CD8-positive, alpha-beta memory T cell (primary cell): Measurements from ENCODE around the gene CREBL2. TPM values are rescaled to one million over a fixed set of nuclear protein-coding genes. Genes with fewer than 3 reads are reported as not detected.
"Not testable (repeated sequence)": the region's sequence is repeated elsewhere in the genome, so short reads cannot be mapped to it uniquely, and the experiment has no call there.

Experiments
- CTCF ChIA-PET: fragments of 350-600 bp; sonication (Branson Sonifier 250); formaldehyde crosslinking; loops from one replicate; lab custom pipeline; 2021; ENCODE audit warnings: antibody characterized with exemption; lab: Charles Lee
- POLR2A ChIA-PET: fragments of 350-600 bp; sonication (Branson Sonifier 250); formaldehyde crosslinking; loops from one replicate; lab custom pipeline; 2021; ENCODE audit warnings: antibody characterized with exemption; lab: Charles Lee
- DNase-seq, 5 donors: peaks; one replicate each; pipeline versions ENCODE4 v3.0.0 to v3.0.0-alpha.2; 2020 to 2022; ENCODE audit warnings: mixed read lengths in 1 of 5
- H3K27ac ChIP-seq: one replicate; pipeline ENCODE4 v1.7.0; 2013; ENCODE audit warnings: low read depth, mild to moderate bottlenecking, low read length, moderate library complexity
- H3K27me3 ChIP-seq: 2 replicates; pipeline ENCODE4 v1.7.0; 2013; ENCODE audit warnings: low read length, mild to moderate bottlenecking; ENCODE audit not compliant: insufficient read depth, poor library complexity, severe bottlenecking
- H3K36me3 ChIP-seq: 2 replicates; pipeline ENCODE4 v1.7.0; 2013; ENCODE audit warnings: mild to moderate bottlenecking, low read length, moderate library complexity; ENCODE audit not compliant: insufficient read depth
- H3K4me1 ChIP-seq: 2 replicates; pipeline ENCODE4 v1.7.0; 2013; ENCODE audit warnings: mild to moderate bottlenecking, low read length, moderate library complexity; ENCODE audit not compliant: insufficient read depth
- H3K4me3 ChIP-seq: 2 replicates; pipeline ENCODE4 v1.7.0; 2013; ENCODE audit warnings: mild to moderate bottlenecking, low read length
- H3K9me3 ChIP-seq: 2 replicates; pipeline ENCODE4 v1.7.0; 2013; ENCODE audit warnings: mild to moderate bottlenecking, low read length
- H3K27ac Mint-ChIP-seq, 8 donors: one replicate each; pipeline ENCODE4 v1.8.0; 2020 to 2021; ENCODE audit warnings: mixed read lengths in 8 of 8, mild to moderate bottlenecking in 6 of 8, inconsistent platforms in 3 of 8, moderate library complexity in 3 of 8
- H3K27me3 Mint-ChIP-seq, 2 donors: one replicate each; pipeline ENCODE4 v1.8.0; 2020 to 2021; ENCODE audit warnings: mixed read lengths in 2 of 2, mild to moderate bottlenecking in 1 of 2, moderate library complexity in 1 of 2
- H3K36me3 Mint-ChIP-seq, 3 donors: one replicate each; pipeline ENCODE4 v1.8.0; 2020 to 2021; ENCODE audit warnings: mixed read lengths in 3 of 3, inconsistent platforms in 1 of 3, mild to moderate bottlenecking in 1 of 3
- H3K4me1 Mint-ChIP-seq, 3 donors: one replicate each; pipeline ENCODE4 v1.8.0; 2020 to 2021; ENCODE audit warnings: mixed read lengths in 3 of 3, inconsistent platforms in 1 of 3, mild to moderate bottlenecking in 1 of 3
- H3K4me3 Mint-ChIP-seq, 7 donors: one replicate each; pipeline ENCODE4 v1.8.0; 2020 to 2021; ENCODE audit warnings: mixed read lengths in 7 of 7, mild to moderate bottlenecking in 6 of 7, moderate library complexity in 4 of 7, inconsistent platforms in 2 of 7
- H3K9me3 Mint-ChIP-seq, 5 donors: one replicate each; pipeline ENCODE4 v1.8.0; 2020 to 2022; ENCODE audit warnings: mixed read lengths in 5 of 5, mild to moderate bottlenecking in 3 of 5, moderate library complexity in 2 of 5, inconsistent platforms in 1 of 5
- polyA plus RNA-seq: library from polyadenylated mRNA; unstranded; fragments of 300-500 nt; fragmentation: Illumina TruSeq; gene quantifications from one replicate; pipeline ENCODE4 v1.2.3, GENCODE V29; 2021
- total RNA-seq, 2 experiments: library from RNA; stranded (reverse); gene quantifications; one replicate each; pipeline ENCODE4 v1.2.3, GENCODE V29; 2021

CREBL2 gene
- total and polyA plus RNA-seq, 3 experiments from 2014 or later: 21.2 to 50.2 (median 23.2) TPM

DNA sequence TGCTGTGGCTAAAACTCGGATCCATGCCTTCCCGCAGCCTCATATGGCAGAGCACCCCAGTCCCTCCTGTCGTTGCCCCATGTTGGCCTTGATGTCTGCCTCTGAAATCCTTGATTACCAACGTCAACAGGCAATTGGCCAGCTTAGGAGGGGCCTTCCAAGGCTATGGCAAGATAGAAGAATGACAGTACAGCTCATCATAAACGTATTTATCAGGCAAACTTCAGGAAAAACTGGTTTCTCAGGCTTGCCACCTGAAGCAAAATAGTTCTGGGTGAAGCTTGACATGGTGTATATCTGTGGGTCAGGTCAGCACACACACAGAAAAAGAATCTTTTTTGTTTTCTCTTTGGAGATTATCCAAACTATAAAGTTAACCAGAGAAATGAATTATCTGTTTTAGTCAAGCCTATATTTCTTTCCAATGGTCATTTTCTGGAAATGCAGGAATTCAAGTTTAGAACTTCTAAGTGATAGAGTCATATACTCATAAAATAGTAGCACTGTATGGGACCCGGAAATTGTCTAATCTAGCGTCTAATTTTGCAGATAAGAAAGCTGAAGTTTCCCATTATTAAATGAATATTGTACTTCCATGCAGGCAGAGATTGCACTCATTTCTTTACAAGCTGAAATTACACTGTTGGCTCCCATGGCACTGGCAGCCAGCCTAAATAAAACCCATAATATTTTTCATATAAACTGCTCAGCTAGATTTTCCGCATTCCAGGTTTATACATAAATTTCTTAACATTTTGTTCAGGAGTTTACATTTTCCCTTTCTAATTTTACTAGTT lies 24.6 kb upstream of the CREBL2 start:
- no peak overlapping the region for H3K4me3 Mint-ChIP-seq
- CTCF ChIA-PET: interaction anchor here (1.0 kb wide), 1 partner anchor 155 kb away, joined by 3 read pairs; no protein-coding TSS in a partner anchor
- H3K27me3 ChIP-seq: no peaks in the 10 kb centered on the region
- H3K27me3 Mint-ChIP-seq: peaks cover 0 to 4% of the 10 kb centered on the region in 2 donors
- H3K27ac Mint-ChIP-seq: no peak overlapping the region
- H3K4me3 ChIP-seq: no peak overlapping the region
- peaks cover 10 to 17% (median 15%) of the 10 kb centered on the region in 3 donors for H3K4me1 Mint-ChIP-seq
- H3K4me1 ChIP-seq: no peaks in the 10 kb centered on the region
- no peak overlapping the region for H3K27ac ChIP-seq
- no peaks in the 10 kb centered on the region for H3K9me3 ChIP-seq
- no peak for DNase-seq
- H3K36me3 ChIP-seq: no peaks in the 10 kb centered on the region
- peaks cover 0 to 4% (median 3%) of the 10 kb centered on the region in 3 donors for H3K36me3 Mint-ChIP-seq
- H3K9me3 Mint-ChIP-seq: peaks cover 0 to 1% (median 0%) of the 10 kb centered on the region in 5 donors
- POLR2A ChIA-PET: no interaction called here

DNA sequence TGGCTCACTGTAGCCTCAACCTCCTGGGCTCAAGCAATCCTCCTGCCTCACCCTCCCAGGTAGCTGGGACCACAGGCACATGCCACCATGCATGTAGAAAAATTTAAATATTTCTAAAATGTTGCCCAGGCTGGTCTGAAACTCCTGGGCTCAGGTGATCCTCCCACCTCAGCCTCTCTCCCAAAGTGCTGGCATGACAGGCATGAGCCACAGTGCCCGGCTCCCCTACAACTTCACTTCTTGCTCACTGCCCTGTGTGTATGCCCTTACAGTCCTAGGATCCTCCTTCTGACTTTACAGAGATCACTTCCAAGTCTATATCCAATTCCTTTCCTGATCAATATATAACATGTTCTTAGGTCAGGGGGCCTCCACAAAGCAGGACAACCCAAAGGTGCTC lies 23.8 kb upstream of the CREBL2 start:
- Mint-ChIP-seq H3K9me3 (peaks cover 0 to 1% (median 0%) of the 10 kb centered on the region in 5 donors), H3K27ac (no peak overlapping the region), H3K4me1 (peaks cover 3 to 9% (median 7%) of the 10 kb centered on the region in 3 donors), H3K27me3 (peaks cover 0 to 4% of the 10 kb centered on the region in 2 donors), H3K36me3 (peaks cover 0 to 3% (median 2%) of the 10 kb centered on the region in 3 donors), H3K4me3 (no peak overlapping the region)
- H3K4me3 ChIP-seq: no peak overlapping the region
- no peaks in the 10 kb centered on the region for H3K27me3 ChIP-seq
- CTCF ChIA-PET: interaction anchor here (1.0 kb wide), 1 partner anchor 154 kb away, joined by 3 read pairs; no protein-coding TSS in a partner anchor
- no peak overlapping the region for H3K27ac ChIP-seq
- H3K4me1 ChIP-seq: no peaks in the 10 kb centered on the region
- POLR2A ChIA-PET: interaction anchor here (0.6 kb wide), 1 partner anchor 9 kb away, joined by 3 read pairs; no protein-coding TSS in a partner anchor
- no peaks in the 10 kb centered on the region for H3K36me3 ChIP-seq
- no peaks in the 10 kb centered on the region for H3K9me3 ChIP-seq
- DNase-seq: no peak

DNA sequence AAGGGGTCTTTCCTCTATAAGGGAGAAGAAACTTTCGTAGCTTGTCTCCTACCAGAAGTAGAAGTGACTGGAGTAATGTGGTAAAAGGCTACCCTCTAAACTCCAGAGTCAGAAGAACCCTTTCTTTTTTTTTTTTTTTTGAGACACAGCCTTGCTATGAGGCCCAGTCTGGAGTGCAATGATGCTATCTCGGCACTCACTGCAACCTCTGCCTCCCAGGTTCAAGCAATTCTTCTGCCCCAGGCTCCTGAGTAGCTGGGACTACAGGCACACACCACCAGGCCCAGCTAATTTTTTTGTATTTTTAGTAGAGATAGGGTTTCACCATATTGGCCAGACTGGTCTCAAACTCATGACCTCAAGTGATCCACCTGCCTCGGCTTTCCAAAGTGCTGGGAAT lies 23.2 kb upstream of the CREBL2 start:
- H3K27ac ChIP-seq, H3K4me1 Mint-ChIP-seq, CTCF ChIA-PET, POLR2A ChIA-PET, H3K4me3 Mint-ChIP-seq, H3K27me3 Mint-ChIP-seq, H3K4me3 ChIP-seq, H3K4me1 ChIP-seq, H3K9me3 Mint-ChIP-seq, H3K36me3 Mint-ChIP-seq, H3K27ac Mint-ChIP-seq, H3K9me3 ChIP-seq, H3K27me3 ChIP-seq, H3K36me3 ChIP-seq, DNase-seq: not testable (repeated sequence)

DNA sequence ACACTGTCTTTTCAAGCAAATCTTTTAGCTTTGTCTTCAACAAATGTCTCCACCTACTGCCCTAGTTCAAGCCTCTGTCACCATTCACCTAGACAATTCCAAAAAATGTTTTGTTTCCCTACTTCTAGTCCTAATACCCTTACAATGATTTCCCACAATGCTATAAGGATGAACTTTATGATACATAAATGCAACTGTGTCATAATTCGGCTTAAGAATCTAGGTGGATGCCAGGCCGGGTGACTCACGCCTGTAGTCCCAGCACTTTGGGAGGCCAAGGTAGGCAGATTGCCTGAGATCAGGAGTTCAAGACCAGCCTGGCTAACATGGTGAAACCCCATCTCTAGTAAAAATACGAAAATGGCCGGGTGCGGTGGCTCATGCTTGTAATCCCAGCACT lies 20.7 kb upstream of the CREBL2 start:
- Histone ChIP-seq H3K27ac (no peak overlapping the region), H3K36me3 (no peaks in the 10 kb centered on the region), H3K9me3 (no peaks in the 10 kb centered on the region), H3K4me3 (no peak overlapping the region), H3K27me3 (no peaks in the 10 kb centered on the region), H3K4me1 (no peaks in the 10 kb centered on the region)
- Mint-ChIP-seq H3K36me3 (peaks cover 0 to 4% (median 0%) of the 10 kb centered on the region in 3 donors), H3K27ac (no peak overlapping the region), H3K4me1 (peaks cover 3 to 7% (median 5%) of the 10 kb centered on the region in 3 donors), H3K9me3 (peaks cover 0 to 3% (median 1%) of the 10 kb centered on the region in 5 donors), H3K4me3 (no peak overlapping the region), H3K27me3 (peaks cover 0 to 4% of the 10 kb centered on the region in 2 donors)
- POLR2A ChIA-PET: interaction anchor here (0.9 kb wide), 1 partner anchor 10 kb away, joined by 4 read pairs; no protein-coding TSS in a partner anchor
- CTCF ChIA-PET: interaction anchor here (0.7 to 1.2 kb wide), 3 partner anchors 11 to 65 kb away, joined by 3 to 4 read pairs (median 4); no protein-coding TSS in a partner anchor
- DNase-seq: no peak

DNA sequence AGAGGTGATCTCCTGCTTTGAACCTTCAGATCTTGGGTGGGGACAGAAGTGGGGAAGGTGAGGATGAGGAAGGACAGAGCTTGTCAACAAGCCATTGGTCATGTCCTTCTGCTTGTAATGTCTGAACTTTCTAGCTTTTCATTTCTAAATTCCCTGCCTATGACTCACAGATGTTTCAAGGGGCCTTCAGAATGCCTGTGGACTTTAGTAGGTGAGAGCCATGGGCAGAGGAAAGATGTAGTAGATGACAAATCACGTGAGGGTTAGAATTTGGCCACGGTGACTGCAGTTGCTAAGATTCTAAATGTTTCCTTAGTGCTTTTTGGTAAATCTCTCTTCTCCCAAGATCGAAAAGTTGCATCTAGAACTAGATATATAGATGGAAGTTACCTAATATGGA lies 18.7 kb upstream of the CREBL2 start:
- Mint-ChIP-seq H3K4me1 (peaks cover 3 to 7% (median 5%) of the 10 kb centered on the region in 3 donors), H3K36me3 (peaks cover 0 to 4% (median 0%) of the 10 kb centered on the region in 3 donors), H3K4me3 (no peak overlapping the region), H3K27ac (no peak overlapping the region), H3K27me3 (peaks cover 0 to 3% of the 10 kb centered on the region in 2 donors), H3K9me3 (peaks cover 0 to 3% (median 2%) of the 10 kb centered on the region in 5 donors)
- Histone ChIP-seq H3K27ac (no peak overlapping the region), H3K27me3 (no peaks in the 10 kb centered on the region), H3K9me3 (no peaks in the 10 kb centered on the region), H3K4me3 (no peak overlapping the region), H3K4me1 (no peaks in the 10 kb centered on the region), H3K36me3 (no peaks in the 10 kb centered on the region)
- CTCF ChIA-PET: interaction anchor here (1.3 kb wide), 1 partner anchor 20 kb away, joined by 5 read pairs; the partner anchor contains the start of gene CREBL2
- DNase-seq: no peak
- POLR2A ChIA-PET: interaction anchor here (0.6 kb wide), 1 partner anchor 124 kb away, joined by 3 read pairs; no protein-coding TSS in a partner anchor

DNA sequence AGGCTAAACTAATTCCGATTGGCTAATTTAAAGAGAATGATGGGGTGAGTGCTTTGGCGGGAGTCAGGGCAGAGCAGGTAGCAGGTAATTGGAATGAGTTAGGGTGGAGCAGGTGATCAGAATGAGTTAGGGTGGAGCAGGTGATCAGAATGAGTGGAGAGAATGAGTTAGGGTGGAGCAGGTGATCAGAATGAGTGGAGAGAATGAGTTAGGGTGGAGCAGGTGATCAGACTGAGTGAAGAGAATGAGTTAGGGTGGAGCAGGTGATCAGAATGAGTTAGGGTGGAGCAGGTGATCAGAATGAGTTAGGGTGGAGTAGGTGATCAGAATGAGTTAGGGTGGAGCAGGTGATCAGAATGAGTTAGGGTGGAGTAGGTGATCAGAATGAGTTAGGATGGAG lies 15.7 kb upstream of the CREBL2 start:
- H3K27me3 Mint-ChIP-seq, H3K4me3 Mint-ChIP-seq, CTCF ChIA-PET, H3K36me3 ChIP-seq, H3K27me3 ChIP-seq, H3K27ac ChIP-seq, H3K9me3 Mint-ChIP-seq, H3K9me3 ChIP-seq, H3K4me3 ChIP-seq, POLR2A ChIA-PET, H3K4me1 ChIP-seq, H3K27ac Mint-ChIP-seq, H3K36me3 Mint-ChIP-seq, H3K4me1 Mint-ChIP-seq, DNase-seq: not testable (repeated sequence)

DNA sequence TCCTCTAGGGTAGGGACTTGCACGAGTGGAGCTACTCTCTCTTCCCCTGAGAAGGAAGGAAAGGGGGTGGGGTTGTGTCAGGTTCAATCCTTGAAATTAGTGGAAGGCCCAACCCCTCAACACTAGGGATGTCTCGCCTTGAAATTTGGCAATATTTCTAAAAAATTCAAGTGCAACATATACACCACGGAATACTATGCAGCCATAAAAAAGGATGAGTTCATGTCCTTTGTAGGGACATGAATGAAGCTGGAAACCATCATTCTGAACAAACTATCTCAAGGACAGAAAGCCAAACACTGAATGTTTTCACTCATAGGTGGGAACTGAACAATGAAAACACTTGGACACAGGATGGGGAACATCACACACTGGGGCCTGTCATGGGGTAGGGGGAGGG lies 15.1 kb upstream of the CREBL2 start:
- H3K27ac ChIP-seq: not testable (repeated sequence)

DNA sequence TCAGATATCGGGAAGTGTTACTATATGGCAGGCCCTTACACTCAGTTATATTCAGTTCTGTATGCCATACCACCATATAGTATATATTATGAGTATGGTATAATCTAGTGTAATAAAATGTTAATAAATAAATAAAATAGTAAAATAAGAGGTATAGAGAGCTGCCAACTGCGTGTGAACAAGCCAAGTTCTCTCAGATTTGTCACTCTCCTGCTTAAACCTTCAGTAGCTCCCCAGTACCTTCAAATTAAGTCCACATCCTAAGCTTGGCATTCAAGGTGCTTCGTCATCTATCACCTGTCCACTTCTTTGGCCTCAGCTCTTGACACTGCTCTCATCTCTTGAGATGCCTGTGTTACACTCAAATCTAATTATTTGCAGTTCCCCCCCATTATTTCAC lies 12.8 kb upstream of the CREBL2 start:
- Histone ChIP-seq H3K36me3 (no peaks in the 10 kb centered on the region), H3K9me3 (no peaks in the 10 kb centered on the region), H3K27me3 (no peaks in the 10 kb centered on the region), H3K27ac (no peak overlapping the region), H3K4me1 (no peaks in the 10 kb centered on the region), H3K4me3 (no peak overlapping the region)
- Mint-ChIP-seq H3K36me3 (peaks cover 0 to 4% (median 0%) of the 10 kb centered on the region in 3 donors), H3K9me3 (peaks cover 0 to 3% (median 1%) of the 10 kb centered on the region in 5 donors), H3K4me1 (no peaks in the 10 kb centered on the region), H3K27me3 (peaks cover 3 to 4% of the 10 kb centered on the region in 2 donors), H3K27ac (no peak overlapping the region), H3K4me3 (no peak overlapping the region)
- DNase-seq: no peak
- CTCF ChIA-PET: no interaction called here
- POLR2A ChIA-PET: interaction anchor here (0.6 to 0.7 kb wide), 2 partner anchors 26 to 98 kb away, joined by 3 to 6 read pairs; no protein-coding TSS in a partner anchor

More for the DNA sequence above, 15.1 kb upstream of the CREBL2 start:
- H3K27me3 Mint-ChIP-seq, H3K4me1 Mint-ChIP-seq, POLR2A ChIA-PET, CTCF ChIA-PET, H3K36me3 ChIP-seq, H3K4me1 ChIP-seq, H3K9me3 Mint-ChIP-seq, H3K9me3 ChIP-seq, H3K4me3 ChIP-seq, H3K4me3 Mint-ChIP-seq, DNase-seq, H3K27me3 ChIP-seq, H3K36me3 Mint-ChIP-seq, H3K27ac Mint-ChIP-seq: not testable (repeated sequence)
